ENCODE results near the gene ETV6. TPM values are rescaled to one million over a fixed set of nuclear protein-coding genes. Genes with fewer than 3 reads are reported as not detected.

ETV6 gene
- polyA plus RNA-seq, 2 of the 4 experiments (the other 2 are of a cell fraction), result 4.0 to 7.0 TPM

GRCh38 chr12:11761869-11762567 is 112.5 kb downstream of the ETV6 start:
- Histone ChIP-seq H3K27ac (no peak overlapping the region), H3K4me1 (no peaks in the 10 kb centered on the region), H3K4me2 (no peak overlapping the region), H3K4me3 (no peak overlapping the region), H3K9me3 (no peaks in the 10 kb centered on the region)
- no peak for DNase-seq (ENCODE audit: low read depth in 1 of 2, low spot score in 1 of 2)
- ATAC-seq, result no peak
- no peak for FAIRE-seq
- TF ChIP-seq NR3C1 (IDR thresholded peaks at IDR 0.05) (no peak), REST (IDR thresholded peaks at IDR 0.05) (no peak), TFCP2L1 (CRISPR knock-in tag; IDR thresholded peaks at IDR 0.05) (no peak), ELK1 (IDR thresholded peaks at IDR 0.05; ENCODE audit: low read depth, low read length) (no peak), NPAS2 (CRISPR knock-in tag; IDR thresholded peaks at IDR 0.05; ENCODE audit: borderline replicate concordance) (no peak), NFE2L2 (conservative IDR thresholded peaks at IDR 0.05; ENCODE audit: low read length) (no peak), FOXS1 (CRISPR knock-in tag; IDR thresholded peaks at IDR 0.05) (no peak), HOXA7 (CRISPR knock-in tag; IDR thresholded peaks at IDR 0.05) (no peak), HEYL (CRISPR knock-in tag; IDR thresholded peaks at IDR 0.05) (no peak), PBX3 (IDR thresholded peaks at IDR 0.05) (no peak), CBX8 (IDR thresholded peaks at IDR 0.05) (no peak), E2F6 (IDR thresholded peaks at IDR 0.05; ENCODE audit: borderline replicate concordance, low read depth) (no peak), ZSCAN20 (CRISPR knock-in tag; IDR thresholded peaks at IDR 0.05) (no peak), POLR2A (IDR thresholded peaks at IDR 0.05; ENCODE audit: low read length) (no peak), BCL3 (IDR thresholded peaks at IDR 0.05) (no peak), GATA3 (IDR thresholded peaks at IDR 0.05; ENCODE audit: borderline replicate concordance) (no peak), FOSB (CRISPR knock-in tag; IDR thresholded peaks at IDR 0.05) (no peak)
- ChIA-PET CTCF (interaction anchor here (0.6 to 1.4 kb wide), 3 partner anchors 45 to 206 kb away, joined by 3 to 4 read pairs (median 3); no protein-coding TSS in a partner anchor), POLR2A (no interaction called here)
- WGBS (ENCODE audit: missing lambda C conversion rate), result 80% methylated on average over 8 of the region's 8 CpGs

- Histone ChIP-seq H3K9me3 (no peaks in the 10 kb centered on the region), H3K4me1 (no peaks in the 10 kb centered on the region), H3K4me3 (no peak overlapping the region), H3K4me2 (no peak overlapping the region), H3K27ac (no peak overlapping the region)
- TF ChIP-seq HDAC2 (IDR thresholded peaks at IDR 0.05) (no peak), PBX3 (IDR thresholded peaks at IDR 0.05) (no peak), FOSB (CRISPR knock-in tag; IDR thresholded peaks at IDR 0.05) (no peak), BHLHE40 (IDR thresholded peaks at IDR 0.05; ENCODE audit: low read depth, low read length) (no peak), CHD4 (IDR thresholded peaks at IDR 0.05; ENCODE audit: borderline replicate concordance) (no peak), JUNB (IDR thresholded peaks at IDR 0.05) (no peak), SREBF2 (IDR thresholded peaks at IDR 0.05) (no peak), CHD2 (IDR thresholded peaks at IDR 0.05; ENCODE audit: low read length, partially characterized antibody) (no peak)
- ChIA-PET CTCF (interaction anchor here (0.6 to 1.4 kb wide), 5 partner anchors 15 to 275 kb away, joined by 3 to 4 read pairs (median 4); no protein-coding TSS in a partner anchor), POLR2A (no interaction called here)
- DNase-seq (ENCODE audit: low read depth in 1 of 2, low spot score in 1 of 2), result no peak
- 86% methylated on average over 9 of the region's 9 CpGs for WGBS (ENCODE audit: missing lambda C conversion rate)
- no peak for FAIRE-seq
- ATAC-seq, result no peak
Measured at GRCh38 chr12:11762723-11763326, 113.4 kb downstream of the ETV6 start.

Data from A549 (cell line).